Stimulated activated CD4-positive, alpha-beta T cell treated with anti-CD3 and anti-CD28 coated beads, Interleukin-4, amount 100 ng/mL, for 48 hours (primary cell): ENCODE measurements around the gene GSTM5.
"Not testable (repeated sequence)": the region's sequence is repeated elsewhere in the genome, so short reads cannot be mapped to it uniquely, and the experiment has no call there.

Source experiments
- DNase-seq, 2 donors: peaks; one replicate each; pipeline ENCODE4 v3.0.0-alpha.2; 2020; ENCODE audit warnings: low read depth in 2 of 2

Gene GSTM5

DNA sequence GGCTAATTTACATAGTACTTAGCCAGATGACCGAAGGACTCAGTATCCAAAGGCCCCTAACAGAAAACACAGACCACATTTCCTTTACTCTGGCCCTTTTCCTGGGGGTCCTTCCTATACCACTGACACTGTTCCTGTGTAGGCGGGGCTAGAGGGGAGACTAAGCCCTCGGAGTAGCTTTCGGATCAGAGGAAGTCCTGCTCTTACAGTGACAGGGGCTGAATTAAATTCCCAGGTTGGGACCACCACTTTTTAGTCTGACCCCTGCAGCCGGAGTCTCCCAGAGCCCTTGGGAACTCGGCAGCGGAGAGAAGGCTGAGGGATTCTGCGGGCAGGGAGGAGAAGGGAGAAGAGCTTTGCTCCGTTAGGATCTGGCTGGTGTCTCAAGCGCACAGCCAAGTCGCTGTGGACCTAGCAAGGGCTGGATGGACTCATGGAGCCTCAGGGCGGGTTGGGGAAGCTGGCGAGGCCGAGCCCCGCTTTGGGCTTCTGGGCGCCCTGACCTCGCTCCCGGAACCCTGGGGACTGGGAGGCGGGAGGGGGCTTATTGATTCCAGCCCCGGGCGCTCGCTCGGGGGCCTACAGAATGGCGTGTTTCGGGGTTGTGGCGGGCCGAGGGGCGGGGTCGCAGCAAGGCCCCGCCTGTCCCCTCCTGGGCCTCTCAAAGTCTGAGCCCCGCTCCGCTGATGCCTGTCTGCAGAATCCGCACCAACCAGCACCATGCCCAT, at the start of gene GSTM5:
GSTM5 (plus strand) TSS at position 659 of the 728 bp plus-strand sequence; CDS start at position 721, 62 bp downstream.
- not testable (repeated sequence) for DNase-seq

DNA sequence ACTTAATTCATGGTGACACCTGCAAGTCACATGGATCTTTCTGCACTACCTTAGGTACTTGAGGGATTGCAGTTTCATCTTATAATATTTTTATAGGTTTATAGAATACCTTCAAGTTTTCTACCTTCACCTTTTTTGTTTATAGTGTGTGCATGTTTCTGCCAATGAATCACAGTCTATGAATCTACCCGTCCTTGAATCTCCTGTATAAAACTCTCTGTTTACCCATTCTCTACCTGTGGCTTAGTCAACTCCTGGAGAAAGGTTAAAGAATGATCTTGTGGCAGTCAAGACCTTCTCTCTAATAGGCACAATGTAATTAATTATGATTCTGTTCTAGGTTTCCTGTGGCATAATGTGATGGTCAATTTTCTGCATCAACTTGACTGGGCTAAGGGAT, 47.4 kb upstream of the GSTM5 start:
- DNase-seq = no peak

GRCh38 chr1:109667452-109668122, 44.5 kb upstream of the GSTM5 start, which contains the start of gene GSTM2:
Gene GSTM2 (plus strand): TSS chr1:109668057. CDS start chr1:109668116, 59 bp downstream.
- peak; percentile 78 to 87 for DNase-seq

DNA sequence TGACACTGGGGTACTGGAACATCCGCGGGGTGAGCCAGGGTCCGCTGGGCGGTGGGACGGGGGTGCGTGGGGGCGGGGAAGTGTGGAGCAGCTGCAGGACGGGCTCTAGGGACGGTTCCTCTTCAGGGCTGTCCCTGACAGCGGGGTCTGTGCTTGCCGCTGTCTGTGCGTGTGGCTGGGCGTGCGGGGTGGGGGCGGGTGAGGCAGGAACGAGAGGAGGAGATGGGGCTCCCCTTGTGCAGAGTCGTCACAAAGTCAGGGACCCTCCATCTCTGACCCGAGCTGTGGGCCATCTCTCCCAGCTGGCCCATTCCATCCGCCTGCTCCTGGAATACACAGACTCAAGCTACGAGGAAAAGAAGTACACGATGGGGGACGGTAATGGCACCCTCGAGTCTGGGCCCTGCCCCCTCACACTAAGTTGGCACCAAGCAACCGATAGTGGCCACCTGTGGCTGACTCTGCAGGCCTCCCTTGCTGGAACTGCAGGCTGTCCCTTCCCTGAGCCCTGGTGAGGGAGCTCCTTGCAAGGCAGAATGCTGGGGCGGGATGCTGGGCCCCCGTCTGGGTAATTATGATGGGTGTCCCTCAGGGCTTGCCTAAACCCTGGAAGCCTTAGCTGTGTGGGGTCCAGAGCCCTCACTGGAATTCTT, 43.8 kb upstream of the GSTM5 start:
- no peak for DNase-seq

GRCh38 chr1:109669246-109669948, 42.7 kb upstream of the GSTM5 start:
- no peak for DNase-seq

- not testable (repeated sequence) for DNase-seq
These were observed 42.1 kb upstream of the GSTM5 start for GRCh38 chr1:109669949-109670302.

DNA sequence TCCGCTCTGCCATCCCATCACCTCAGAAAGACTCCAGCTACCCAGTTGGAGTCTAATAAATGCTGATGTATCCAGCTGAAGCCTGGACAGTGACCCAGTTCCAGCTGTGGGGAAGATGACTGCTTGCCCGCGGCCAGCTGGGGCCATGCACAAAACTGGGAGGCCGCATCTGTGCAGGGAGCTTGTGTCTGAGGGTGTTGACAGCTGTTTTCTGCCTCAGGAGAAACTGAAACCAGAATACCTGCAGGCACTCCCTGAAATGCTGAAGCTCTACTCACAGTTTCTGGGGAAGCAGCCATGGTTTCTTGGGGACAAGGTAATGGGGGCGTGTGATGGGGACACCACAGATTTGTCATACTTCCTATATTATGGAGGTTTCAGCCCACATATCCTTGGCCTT, 41.0 kb upstream of the GSTM5 start:
- DNase-seq = no peak

GRCh38 chr1:109673861-109674260, 38.2 kb upstream of the GSTM5 start:
- not testable (repeated sequence) for DNase-seq

DNA sequence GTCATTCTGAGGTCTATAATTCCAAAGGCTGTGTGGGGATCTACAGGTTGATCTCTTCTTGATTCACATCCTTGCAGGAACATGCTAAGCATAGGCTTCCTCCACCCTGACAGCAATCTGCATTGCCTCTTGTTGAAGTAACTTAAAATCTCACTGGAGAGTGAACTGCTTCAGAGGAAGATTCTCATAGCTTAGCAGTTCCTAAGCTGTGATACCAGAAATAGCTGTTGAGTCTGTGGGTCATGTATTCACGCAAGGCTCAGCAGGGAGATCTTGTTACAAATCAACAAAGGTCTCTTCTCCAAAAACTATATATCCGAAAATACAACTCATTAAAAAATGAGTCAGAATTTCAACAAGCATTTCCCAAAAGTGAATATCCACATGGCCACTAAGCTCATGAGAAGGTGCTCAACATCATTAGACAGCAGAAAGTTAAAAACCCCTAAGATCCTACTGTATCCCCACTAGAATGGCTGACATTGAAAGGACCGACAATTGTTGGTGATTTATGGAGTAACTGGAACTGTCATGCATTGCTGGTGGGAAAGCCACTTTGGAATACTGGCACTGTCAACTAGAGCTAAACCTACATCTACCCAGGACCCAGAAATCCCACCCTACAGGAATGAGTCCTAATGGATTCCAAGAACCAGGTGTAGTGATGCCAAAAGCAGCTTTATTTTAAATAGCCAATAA, 35.2 kb upstream of the GSTM5 start:
- DNase-seq = not testable (repeated sequence)

DNA sequence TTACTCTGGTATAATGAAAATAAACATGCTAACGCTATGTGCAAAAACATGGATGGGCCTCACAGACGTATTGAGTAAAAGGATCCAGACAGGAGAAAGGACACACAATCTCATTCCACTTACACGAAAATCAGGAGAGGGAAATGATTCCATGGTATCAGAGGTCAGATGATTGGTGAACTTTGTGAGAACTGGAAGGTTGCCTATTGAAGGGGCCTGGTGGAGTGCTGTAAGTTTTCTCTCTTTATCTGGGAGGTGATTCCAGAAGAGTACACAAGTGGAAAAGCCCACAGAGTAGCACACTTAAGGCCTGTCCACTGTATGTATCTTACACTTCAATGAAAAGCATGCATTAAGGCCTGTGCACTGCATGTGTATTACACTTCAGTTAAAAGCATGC, 34.6 kb upstream of the GSTM5 start:
- no peak for DNase-seq

DNA sequence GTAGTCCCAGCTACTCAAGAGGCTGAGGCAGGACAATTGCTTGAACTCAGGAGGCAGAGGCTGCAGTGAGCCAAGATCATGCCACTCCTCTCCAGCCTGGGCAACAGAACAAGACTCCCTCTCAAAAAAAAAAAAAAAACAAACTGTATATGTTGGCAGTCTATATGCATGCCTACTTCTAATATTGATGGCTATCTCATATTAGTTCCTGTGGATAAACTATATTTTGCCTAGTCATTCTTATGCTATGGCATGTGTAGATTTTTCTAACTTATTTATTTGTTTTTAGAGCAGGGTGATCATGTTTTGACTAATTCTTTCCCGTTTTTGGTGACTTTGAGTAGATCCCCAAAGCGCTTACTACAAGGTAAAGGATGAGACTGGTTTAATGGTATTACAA, 33.4 kb upstream of the GSTM5 start:
- not testable (repeated sequence) for DNase-seq

GRCh38 chr1:109684777-109685176, 27.3 kb upstream of the GSTM5 start:
- DNase-seq = not testable (repeated sequence)

GRCh38 chr1:109685399-109685798, 26.7 kb upstream of the GSTM5 start:
- not testable (repeated sequence) for DNase-seq

- DNase-seq = not testable (repeated sequence)
These were observed 26.2 kb upstream of the GSTM5 start for GRCh38 chr1:109685890-109686289.

DNA sequence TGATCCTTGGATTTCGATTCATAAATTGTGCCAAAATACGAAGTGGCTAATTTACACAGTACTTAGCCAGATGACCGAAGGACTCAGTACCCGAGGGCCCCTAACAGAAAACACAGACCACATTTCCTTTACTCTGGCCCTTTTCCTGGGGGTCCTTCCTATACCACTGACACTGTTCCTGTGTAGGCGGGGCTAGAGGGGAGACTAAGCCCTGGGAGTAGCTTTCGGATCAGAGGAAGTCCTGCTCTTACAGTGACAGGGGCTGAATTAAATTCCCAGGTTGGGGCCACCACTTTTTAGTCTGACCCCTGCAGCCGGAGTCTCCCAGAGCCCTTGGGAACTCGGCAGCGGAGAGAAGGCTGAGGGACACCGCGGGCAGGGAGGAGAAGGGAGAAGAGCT, 24.9 kb upstream of the GSTM5 start:
- DNase-seq = not testable (repeated sequence)

- peak in 1 of 2 donors; percentile 65 for DNase-seq
These were observed 24.2 kb upstream of the GSTM5 start, which contains the start of gene GSTM1 for GRCh38 chr1:109687641-109688499. Gene GSTM1 (plus strand): TSS chr1:109687817. CDS start chr1:109687874, 57 bp downstream.

DNA sequence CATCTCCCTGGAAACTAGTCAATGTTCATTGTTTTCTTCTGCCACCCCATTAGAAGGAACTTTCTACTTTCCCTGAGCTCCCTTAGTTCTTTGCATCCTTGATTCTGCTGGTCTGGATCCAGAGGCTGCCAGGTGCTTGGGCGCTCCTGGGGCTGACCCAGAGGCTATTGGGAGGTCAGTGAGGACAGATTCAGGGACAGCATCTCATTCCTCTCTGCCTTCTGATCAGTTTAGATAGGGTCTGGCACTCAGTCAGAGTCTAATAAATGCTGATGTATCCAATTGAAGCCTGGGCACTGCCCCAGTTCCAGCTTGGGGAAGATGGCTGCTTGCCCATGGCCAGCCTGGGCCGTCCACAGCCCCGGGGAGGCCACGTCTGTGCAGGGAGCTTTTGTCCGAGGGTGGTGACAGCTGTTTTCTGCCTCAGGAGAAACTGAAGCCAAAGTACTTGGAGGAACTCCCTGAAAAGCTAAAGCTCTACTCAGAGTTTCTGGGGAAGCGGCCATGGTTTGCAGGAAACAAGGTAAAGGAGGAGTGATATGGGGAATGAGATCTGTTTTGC, 22.1 kb upstream of the GSTM5 start:
- no peak for DNase-seq

DNA sequence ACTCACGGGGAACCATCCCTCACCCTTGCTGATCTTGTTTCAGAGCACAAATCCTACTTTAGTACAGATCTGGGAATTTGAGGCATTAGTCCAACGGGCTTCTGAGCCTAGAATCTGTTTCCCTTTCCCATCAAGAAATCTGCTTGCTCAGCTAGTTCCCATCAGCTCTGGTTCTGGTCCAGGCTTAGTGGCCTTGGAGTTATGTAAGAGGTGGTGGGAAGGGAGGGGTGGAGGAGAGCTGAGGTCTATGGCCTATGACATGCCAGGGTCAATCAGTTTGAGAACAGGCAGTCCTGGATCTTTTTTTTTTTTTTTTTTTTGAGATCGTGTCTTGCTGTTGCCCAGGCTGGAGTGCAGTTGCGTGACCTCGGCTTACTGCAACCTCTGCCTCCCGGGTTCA, 20.3 kb upstream of the GSTM5 start:
- no peak for DNase-seq

GRCh38 chr1:109694400-109694799, 17.7 kb upstream of the GSTM5 start:
- DNase-seq = not testable (repeated sequence)

DNA sequence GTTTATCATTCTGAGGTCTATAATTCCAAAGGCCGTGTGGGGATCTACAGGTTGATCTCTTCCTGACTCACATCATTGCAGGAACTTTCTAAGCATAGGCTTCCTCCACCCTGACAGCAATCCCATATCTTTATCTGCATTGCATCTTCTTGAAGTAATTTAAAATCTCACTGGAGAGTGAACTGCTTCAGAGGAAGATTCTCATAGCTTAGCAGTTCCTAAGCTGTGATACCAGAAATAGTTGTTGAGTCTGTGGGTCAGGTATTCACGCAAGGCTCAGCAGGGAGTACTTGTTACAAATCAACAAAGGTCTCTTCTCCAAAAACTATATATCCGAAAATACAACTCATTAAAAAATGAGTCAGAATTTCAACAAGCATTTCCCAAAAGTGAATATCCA, 16.9 kb upstream of the GSTM5 start:
- DNase-seq = not testable (repeated sequence)
